GM23338 (cell line): ENCODE results near the gene C1RL.

Experiments
- CTCF ChIP-seq, 2 experiments: fragments of 200-600 bp in 1 of 2; sonication (generic) in 1 of 2; conservative IDR thresholded peaks; 2 replicates each; pipeline versions ENCODE4 v1.5.1 to v1.6.1; 2016 to 2017; ENCODE audit warnings: antibody characterized with exemption in 2 of 2, low read depth in 2 of 2, mild to moderate bottlenecking in 2 of 2, moderate library complexity in 1 of 2
- EZH2 ChIP-seq: fragments of 200-600 bp; sonication (generic); IDR thresholded peaks from one replicate; pipeline ENCODE4 v1.8.0; 2017; ENCODE audit warnings: antibody characterized with exemption, mild to moderate bottlenecking, low read depth; ENCODE audit not compliant: unreplicated experiment
- EZH2phosphoT487 ChIP-seq: fragments of 200-600 bp; sonication (generic); IDR thresholded peaks from one replicate; pipeline ENCODE4 v1.8.1; 2018; ENCODE audit warnings: antibody characterized with exemption; ENCODE audit not compliant: unreplicated experiment
- POLR2AphosphoS5 ChIP-seq: IDR thresholded peaks from 2 replicates; pipeline ENCODE4 v1.6.1; 2016; ENCODE audit warnings: antibody characterized with exemption, low read depth

GRCh38 chr12:7103837-7104584 is 5.0 kb downstream of the C1RL start:
- TF ChIP-seq EZH2: no peak
- TF ChIP-seq CTCF (conservative IDR thresholded peaks at IDR 0.05; ENCODE audit: low read depth in 2 of 2): no peak
- no peak for TF ChIP-seq POLR2AphosphoS5
- TF ChIP-seq EZH2phosphoT487: no peak
